Posterior vena cava (tissue), 2 donors: ENCODE results near the gene OXGR1. TPM values are rescaled to one million over a fixed set of nuclear protein-coding genes. Genes with fewer than 3 reads are reported as not detected.

Experiments used
- DNase-seq: peaks from one replicate; pipeline ENCODE4 v3.0.0-alpha.2; 2020; ENCODE audit warnings: low spot score
- intact Hi-C, 2 donors: fragments of 100-400 bp; cut with DNase I; formaldehyde crosslinking; loops; one replicate each; pipeline versions ENCODE4 v1.14.1 to v1.14.2; 2022 to 2023
- total RNA-seq, 2 donors: library from RNA; stranded (reverse); fragmentation: NEBNext Ultra II Directional; extraction: Animal tissue kit (Norgen Biotek cat#: 25700); gene quantifications; one replicate each; pipeline ENCODE4 v1.2.1, GENCODE V29; 2021
- donor health status: DM: yes; HTN: yes; CAD: no.
- donor health status: DM: yes; HTN: yes; CAD: no.

The OXGR1 gene
- total RNA-seq, 2 donors from 2014 or later = 0.95 to 1.1 TPM

DNA sequence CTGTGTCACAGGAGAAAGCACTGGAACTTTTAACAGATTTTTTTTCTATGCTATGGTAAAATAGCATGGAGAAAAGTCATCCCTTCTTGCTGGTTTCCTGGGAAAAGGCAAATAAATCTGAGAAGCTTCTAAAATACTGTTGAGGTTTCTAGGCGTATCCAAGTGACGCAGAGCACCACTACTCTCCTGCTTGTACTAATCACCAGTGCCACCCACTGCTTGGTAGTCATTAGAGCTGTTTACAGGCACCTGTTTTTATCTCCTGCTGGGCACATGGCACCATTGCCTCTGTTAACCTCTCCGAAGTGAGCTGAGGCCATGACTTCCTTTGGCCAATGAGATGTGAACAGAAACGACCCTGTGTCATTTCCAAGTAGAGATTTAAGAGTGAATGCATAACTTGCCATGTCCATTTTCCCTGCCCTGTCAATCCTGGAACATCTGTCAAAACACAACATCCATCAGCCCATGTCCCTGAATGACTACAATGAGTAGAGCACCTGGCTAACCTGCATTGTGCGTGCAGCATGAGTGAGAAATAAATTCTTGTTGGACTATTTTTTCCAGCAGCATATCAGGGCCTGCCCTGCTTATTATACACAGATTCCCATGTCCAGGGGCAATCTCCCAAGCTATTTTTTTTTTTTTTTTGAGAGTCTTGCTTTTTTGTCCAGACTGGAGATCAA lies 17.3 kb upstream of the OXGR1 start:
- intact Hi-C loops = loop anchor here in 1 of 2 donors (10.0 kb wide), 1 partner anchor 793 kb away; no protein-coding TSS in a partner anchor

DNA sequence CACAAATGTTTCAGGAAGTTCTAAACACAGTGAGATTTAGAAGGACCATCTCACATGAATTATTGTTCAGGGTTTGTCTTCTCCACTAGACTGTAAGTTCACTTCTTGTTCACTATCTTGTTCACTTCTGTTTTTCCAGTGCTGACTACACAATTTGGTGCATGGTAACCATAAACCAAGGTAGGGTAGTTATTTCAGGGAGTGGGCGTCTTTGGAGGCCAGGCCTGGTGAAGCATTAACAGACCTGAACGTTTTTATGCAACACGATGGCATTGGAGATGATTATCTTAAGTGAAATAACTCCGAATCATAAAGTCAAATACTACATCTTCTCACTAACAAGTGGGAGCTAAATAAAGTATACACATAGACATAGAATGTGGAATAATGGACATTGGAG lies 14.4 kb upstream of the OXGR1 start:
- intact Hi-C loops = no loop called here
- DNase-seq = no peak

More for the DNA sequence above, 17.3 kb upstream of the OXGR1 start:
- no peak for DNase-seq

- no peak for DNase-seq
- intact Hi-C loops = no loop called here
These were observed 11.5 kb upstream of the OXGR1 start for GRCh38 chr13:97005625-97006262.

DNA sequence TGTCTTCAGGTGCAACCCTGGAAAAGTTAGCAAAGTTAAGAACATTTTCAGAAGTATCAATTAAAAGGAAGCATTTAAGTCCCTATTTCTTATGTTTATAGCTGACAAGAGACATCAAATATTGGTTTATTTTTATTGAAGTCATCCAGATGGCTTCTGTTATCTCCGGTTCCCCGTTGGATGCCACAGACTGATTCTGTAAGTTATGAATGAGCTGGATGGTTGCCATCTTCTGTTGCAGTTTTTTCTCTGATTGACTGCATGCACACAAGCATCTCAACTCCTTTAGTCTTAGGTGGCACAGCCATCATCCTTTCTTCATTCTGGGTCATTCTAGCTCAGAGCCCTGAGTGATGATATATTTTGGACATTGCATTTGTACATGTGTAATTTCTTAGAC lies 10.6 kb upstream of the OXGR1 start:
- no peak for DNase-seq
- intact Hi-C loops = no loop called here

DNA sequence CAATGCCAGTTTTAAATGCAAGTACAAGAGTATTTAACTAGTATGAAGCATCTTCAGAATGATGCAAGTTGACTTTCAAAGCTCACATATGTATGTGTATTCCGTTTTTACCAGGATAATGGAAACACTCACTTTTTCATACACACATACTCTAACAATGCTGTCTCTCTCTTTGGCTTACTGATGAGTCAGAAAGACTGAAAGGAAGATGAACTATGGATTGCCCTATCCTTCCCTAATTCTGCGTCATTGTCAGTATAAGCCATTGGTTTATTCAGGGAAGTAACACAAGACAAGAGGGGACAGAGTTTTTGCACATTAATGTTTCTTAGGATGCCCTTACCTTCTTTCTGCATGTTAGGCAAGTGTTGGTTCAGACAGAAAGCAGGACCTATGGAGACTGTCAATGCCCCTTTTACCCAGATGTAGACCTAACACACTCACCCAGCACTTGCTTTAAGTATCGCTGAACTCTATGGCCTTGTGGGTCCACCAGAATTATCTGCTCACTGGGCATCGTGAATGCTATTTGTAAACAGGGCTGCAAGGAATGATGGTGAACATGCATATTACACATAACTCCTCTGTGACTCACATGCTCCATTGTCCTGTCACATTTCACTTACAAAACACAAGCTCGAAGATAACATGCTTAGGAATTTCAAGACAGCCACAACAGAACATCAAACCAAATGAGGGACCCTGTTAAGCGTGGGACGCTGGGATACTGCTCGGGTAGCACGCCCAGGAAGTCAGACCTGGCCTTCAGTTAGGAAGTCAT lies 10.0 kb upstream of the OXGR1 start:
- DNase-seq = no peak
- intact Hi-C loops = no loop called here

DNA sequence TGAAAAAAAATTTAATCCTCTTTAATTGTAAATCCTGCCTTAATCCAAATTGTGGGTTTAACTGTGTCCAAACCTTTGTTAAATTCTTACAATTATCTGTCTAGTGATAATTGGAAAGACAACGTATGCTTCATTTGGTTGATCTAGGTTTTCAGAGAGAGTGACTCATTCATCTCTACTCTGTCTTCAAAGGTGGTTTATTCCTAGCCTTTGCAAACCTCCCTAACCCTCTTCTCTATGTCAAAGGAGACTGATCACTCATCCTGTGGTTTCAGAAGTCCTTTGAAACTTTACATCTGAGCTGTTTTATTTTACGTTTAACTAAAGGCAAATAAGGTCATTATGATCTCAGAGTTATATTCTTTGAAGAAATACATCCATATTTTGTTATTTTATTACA lies 8.8 kb upstream of the OXGR1 start:
- intact Hi-C loops = no loop called here
- no peak for DNase-seq

GRCh38 chr13:97002581-97002980 lies 8.3 kb upstream of the OXGR1 start:
- intact Hi-C loops = no loop called here
- no peak for DNase-seq

GRCh38 chr13:97001636-97002035 lies 7.4 kb upstream of the OXGR1 start:
- no peak for DNase-seq
- intact Hi-C loops = no loop called here

DNA sequence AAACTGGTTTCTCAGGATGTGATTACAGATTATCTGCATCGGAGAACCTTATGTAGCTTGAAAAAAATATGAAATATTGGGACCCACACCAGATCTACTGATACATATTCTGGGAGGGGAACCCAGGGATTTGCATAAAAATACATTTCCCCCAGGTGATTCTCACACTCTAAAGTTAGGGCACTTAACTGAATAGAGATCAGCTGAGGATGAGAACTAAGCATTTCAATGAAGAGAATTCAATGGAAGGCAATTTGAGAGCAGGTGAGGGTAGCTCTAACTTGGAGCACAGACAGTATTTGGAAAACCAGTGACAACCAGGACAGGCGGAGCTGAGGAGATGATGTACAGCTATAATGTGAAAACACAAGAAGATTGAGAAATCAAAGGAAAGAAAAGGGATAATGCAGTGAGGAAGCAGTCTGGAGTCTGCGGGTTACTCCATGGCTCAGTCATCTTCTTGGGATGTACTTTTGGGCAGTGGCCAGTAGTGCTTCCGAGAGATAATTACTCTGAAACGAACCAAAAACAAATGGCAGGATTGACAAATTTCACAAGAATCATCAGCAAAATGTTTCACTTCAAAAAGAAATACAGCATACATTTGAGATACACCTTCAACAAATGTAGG lies 6.1 kb upstream of the OXGR1 start:
- DNase-seq = no peak
- intact Hi-C loops = no loop called here

DNA sequence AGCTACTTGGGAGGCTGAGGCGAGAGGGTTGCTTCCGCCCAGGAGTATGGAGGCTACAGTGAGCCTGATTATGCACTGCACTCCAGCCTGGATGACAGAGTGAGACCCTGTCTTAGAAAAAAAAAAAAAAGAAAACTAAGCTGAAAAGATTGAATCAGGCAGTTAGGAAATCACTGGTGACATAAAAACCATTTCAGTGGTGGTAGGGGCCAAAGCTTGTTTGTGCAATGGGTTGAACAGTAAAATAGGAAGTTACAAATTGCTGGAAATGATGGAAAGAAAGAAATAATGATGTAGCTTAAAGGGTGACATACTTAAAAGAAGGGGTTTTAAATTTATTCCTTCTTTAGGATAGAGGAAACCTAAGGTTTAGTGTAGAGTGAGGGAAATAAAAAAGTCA lies 4.8 kb upstream of the OXGR1 start:
- DNase-seq = no peak

DNA sequence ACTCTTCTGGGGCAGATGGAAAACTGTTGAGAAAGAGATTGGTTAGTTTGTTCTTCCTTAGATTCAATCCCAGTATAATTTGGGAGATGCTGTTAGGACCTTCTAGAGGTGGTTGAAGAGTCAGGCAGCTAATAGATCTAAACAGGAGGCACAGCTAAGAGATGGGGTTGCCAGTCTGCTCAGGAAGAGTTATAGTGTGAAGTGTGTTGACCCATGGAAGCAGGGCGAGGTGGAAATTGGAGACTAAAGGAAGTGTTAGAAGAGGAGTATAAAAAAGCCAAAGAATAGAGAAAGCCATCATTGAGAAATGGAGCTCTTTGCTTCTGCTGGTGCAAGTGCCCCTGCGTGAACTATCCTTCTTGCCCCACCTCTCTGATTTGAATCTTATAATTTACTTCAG lies 3.8 kb upstream of the OXGR1 start:
- intact Hi-C loops = no loop called here
- no peak for DNase-seq

More for the DNA sequence above, 4.8 kb upstream of the OXGR1 start:
- intact Hi-C loops = no loop called here

DNA sequence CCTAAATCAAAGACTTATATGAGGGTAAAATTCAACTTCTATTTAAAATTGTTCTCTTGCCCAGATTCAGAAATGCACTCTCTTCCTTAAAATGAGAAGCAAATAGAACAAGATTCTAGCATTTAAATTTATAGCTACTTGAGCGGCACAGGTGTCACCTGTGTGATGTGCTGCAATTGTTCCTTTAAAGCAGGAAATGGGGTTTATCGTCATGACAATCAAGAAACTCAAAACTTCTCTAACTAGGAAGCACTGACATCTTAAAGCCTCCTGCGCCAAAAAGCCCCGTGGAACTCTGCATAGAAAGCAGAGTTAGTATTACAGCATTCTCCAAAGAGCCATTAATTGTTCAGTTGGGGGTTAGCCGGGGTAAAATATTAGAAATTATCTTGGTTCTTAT lies 2.6 kb upstream of the OXGR1 start:
- intact Hi-C loops = no loop called here
- DNase-seq = no peak

DNA sequence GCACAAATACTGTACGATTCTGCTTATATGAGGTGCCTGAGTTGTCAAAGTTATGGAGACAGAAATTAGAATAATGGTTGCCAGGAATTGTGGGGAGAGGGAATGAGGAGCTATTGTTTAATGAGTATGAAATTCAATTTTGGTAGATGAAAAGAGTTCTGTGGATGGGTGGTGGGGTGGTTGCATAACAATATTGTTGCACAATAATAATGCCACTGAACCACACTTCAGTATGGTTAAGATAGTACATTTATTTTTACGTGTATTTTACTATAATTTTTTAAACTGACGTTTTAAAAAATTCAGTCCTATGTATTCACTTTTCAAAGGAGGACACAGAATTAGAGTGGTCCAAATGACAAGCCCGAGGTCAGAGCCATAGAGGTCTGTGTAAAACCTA lies 1.8 kb upstream of the OXGR1 start:
- intact Hi-C loops = no loop called here
- no peak for DNase-seq

- no peak for DNase-seq
- intact Hi-C loops = no loop called here
These were observed 575 bp upstream of the OXGR1 start for GRCh38 chr13:96994858-96995243.

- DNase-seq = no peak
- intact Hi-C loops = no loop called here
These were observed 651 bp downstream of the OXGR1 start for GRCh38 chr13:96993634-96994016.

DNA sequence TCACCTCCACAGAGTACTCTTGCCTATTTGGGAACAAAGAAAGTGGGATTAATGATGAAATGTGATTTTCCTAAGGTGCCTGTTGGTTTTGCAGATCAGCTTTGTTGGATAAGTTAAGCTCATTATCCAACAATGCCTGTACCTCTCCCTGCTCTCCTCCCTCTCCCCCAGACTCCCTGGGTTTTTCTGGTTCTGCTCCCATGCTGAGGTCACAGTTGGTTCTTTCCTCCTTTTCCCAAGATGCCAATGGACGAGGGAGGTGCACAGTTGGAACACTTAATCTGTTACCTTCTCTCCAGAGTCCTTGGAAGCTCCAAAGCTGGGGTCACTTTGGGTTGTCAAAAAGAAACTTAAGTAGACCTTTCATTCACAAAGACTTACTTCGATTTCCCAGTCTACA lies 1.6 kb downstream of the OXGR1 start:
- intact Hi-C loops = no loop called here
- no peak for DNase-seq

- intact Hi-C loops = no loop called here
- DNase-seq = no peak
These were observed 3.2 kb downstream of the OXGR1 start for GRCh38 chr13:96991072-96991471.

GRCh38 chr13:96988441-96988840 lies 5.8 kb downstream of the OXGR1 start:
- intact Hi-C loops = no loop called here
- no peak for DNase-seq

- DNase-seq = no peak
- intact Hi-C loops = no loop called here
These were observed 10.2 kb downstream of the OXGR1 start for GRCh38 chr13:96984051-96984508.

- intact Hi-C loops = no loop called here
These were observed 11.6 kb downstream of the OXGR1 start for GRCh38 chr13:96982672-96983071.

More at GRCh38 chr13:96982672-96983071, 11.6 kb downstream of the OXGR1 start:
- no peak for DNase-seq
